Prostate gland (tissue), 2 donors: Measurements from ENCODE around the gene PLEKHH2. TPM values are rescaled to one million over a fixed set of nuclear protein-coding genes. Genes with fewer than 3 reads are reported as not detected.

Experiments used
- DNase-seq: peaks from one replicate; pipeline ENCODE4 v3.0.0-alpha.2; 2019; ENCODE audit warnings: low spot score
- H3K27ac ChIP-seq, 2 donors: fragments of 200-600 bp; sonication (generic); 2 replicates each; pipeline ENCODE4 v1.5.1; 2017 to 2019
- H3K27me3 ChIP-seq: fragments of 200-600 bp; sonication (generic); replicated peaks from 2 replicates; pipeline ENCODE4 v1.5.1; 2019; ENCODE audit not compliant: insufficient read depth
- H3K36me3 ChIP-seq, 2 donors: fragments of 200-600 bp; sonication (generic); 1 replicate in 1 of 2; 2 replicates in 1 of 2; pipeline versions ENCODE4 v1.5.1 to v1.8.1; 2017 to 2019
- H3K4me1 ChIP-seq: fragments of 200-600 bp; sonication (generic); replicated peaks from 2 replicates; pipeline ENCODE4 v1.5.1; 2019
- H3K4me3 ChIP-seq, 2 donors: fragments of 200-600 bp; sonication (generic); 2 replicates each; pipeline ENCODE4 v1.5.1; 2017 to 2019
- H3K9me3 ChIP-seq: fragments of 200-600 bp; sonication (generic); 2 replicates; pipeline ENCODE4 v1.5.1; 2017
- POLR2A ChIP-seq: fragments of 450-650 bp; IDR thresholded peaks from one replicate; pipeline ENCODE4 v1.6.1; 2016; ENCODE audit warnings: antibody characterized with exemption, mild to moderate bottlenecking
- POLR2AphosphoS5 ChIP-seq: sonication (generic); formaldehyde crosslinking; IDR thresholded peaks from one replicate; pipeline ENCODE4 v1.6.1; 2017; ENCODE audit warnings: antibody characterized with exemption
- WGBS: methylation state at CpG from one replicate; pipeline ENCODE4 v1.1.5; 2018; 5-methylcytosine and 5-hydroxymethylcytosine counted together
- intact Hi-C: fragments of 100-400 bp; cut with DNase I; formaldehyde crosslinking; loops from one replicate; pipeline ENCODE4 v1.14.2; 2022
- total RNA-seq, 2 donors: library from RNA; depleted of rRNA; stranded (reverse); fragments of >200 nt; gene quantifications; one replicate each; pipeline ENCODE4 v1.1.0, GENCODE V29; 2016
- TF ChIP-seq, protein P1 (sequence below), 4 experiments: fragments of 200-600 bp in 2 of 4; fragments of 450-650 bp in 2 of 4; sonication (generic) in 2 of 4; IDR thresholded peaks; 1 replicate in 3 of 4; 2 replicates in 1 of 4; pipeline ENCODE4 v1.5.1; 2016 to 2019; ENCODE audit warnings: antibody characterized with exemption in 4 of 4, mild to moderate bottlenecking in 2 of 4, moderate library complexity in 2 of 4

The PLEKHH2 gene
- total RNA-seq, 2 donors from 2014 or later = 5.9 to 25.2 TPM

GRCh38 chr2:43710866-43711265 is 73.8 kb downstream of the PLEKHH2 start:
- Histone ChIP-seq H3K27me3 (no peaks in the 10 kb centered on the region), H3K27ac (no peak overlapping the region), H3K4me3 (no peak overlapping the region), H3K4me1 (no peaks in the 10 kb centered on the region), H3K9me3 (no peaks in the 10 kb centered on the region), H3K36me3 (no peaks in the 10 kb centered on the region)
- TF ChIP-seq POLR2AphosphoS5 (no peak), POLR2A (no peak)
- TF ChIP-seq, protein P1, sequence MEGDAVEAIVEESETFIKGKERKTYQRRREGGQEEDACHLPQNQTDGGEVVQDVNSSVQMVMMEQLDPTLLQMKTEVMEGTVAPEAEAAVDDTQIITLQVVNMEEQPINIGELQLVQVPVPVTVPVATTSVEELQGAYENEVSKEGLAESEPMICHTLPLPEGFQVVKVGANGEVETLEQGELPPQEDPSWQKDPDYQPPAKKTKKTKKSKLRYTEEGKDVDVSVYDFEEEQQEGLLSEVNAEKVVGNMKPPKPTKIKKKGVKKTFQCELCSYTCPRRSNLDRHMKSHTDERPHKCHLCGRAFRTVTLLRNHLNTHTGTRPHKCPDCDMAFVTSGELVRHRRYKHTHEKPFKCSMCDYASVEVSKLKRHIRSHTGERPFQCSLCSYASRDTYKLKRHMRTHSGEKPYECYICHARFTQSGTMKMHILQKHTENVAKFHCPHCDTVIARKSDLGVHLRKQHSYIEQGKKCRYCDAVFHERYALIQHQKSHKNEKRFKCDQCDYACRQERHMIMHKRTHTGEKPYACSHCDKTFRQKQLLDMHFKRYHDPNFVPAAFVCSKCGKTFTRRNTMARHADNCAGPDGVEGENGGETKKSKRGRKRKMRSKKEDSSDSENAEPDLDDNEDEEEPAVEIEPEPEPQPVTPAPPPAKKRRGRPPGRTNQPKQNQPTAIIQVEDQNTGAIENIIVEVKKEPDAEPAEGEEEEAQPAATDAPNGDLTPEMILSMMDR (IDR thresholded peaks at IDR 0.05) = no peak
- intact Hi-C loops = no loop called here
- no peak for DNase-seq

GRCh38 chr2:43714164-43714563 is 77.1 kb downstream of the PLEKHH2 start:
- Histone ChIP-seq H3K4me3 (no peak overlapping the region), H3K9me3 (no peaks in the 10 kb centered on the region), H3K36me3 (no peaks in the 10 kb centered on the region), H3K4me1 (no peaks in the 10 kb centered on the region), H3K27ac (no peak overlapping the region), H3K27me3 (no peaks in the 10 kb centered on the region)
- TF ChIP-seq, protein P1 (IDR thresholded peaks at IDR 0.05) = no peak
- TF ChIP-seq POLR2A = no peak
- 33% methylated on average over 2 of the region's 2 CpGs for WGBS
- intact Hi-C loops = no loop called here
- no peak for DNase-seq

DNA sequence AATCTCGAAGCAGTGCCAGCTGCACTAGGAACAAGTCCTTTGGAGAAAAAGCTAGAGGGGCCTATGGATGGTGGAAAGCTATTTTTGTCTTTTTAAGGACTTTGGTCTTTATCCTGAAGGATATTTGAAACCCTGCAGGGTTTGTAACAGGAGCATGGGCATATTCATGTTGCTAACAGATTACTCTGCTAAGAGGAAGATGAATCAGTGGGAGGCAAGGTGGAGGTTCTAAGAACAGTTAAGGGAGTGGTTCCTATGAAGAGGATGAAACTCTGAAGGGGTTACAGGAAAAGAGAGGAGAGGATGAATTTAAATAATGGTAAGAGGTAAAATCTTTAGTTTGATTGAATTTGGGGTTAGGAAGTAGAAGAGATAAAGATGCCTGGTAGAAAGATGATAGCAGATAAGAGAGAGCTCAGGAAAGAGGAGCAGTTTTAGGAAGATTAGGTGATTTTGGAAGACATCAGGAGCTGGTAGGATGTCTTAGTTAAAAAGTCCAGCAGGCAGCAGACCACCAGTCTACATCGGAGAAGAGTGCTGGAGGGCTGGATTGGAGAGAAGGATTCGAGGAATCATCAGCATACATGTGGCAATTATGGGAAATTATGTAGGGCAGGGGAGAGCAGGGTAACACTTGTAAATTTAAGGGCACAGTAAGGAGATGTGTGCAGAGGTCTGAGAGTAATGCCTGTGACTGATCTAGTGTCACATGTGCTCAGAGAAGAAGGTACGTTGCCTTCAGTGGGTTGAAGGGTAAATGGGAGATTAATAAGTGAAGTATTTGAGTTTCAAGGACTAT is 78.4 kb downstream of the PLEKHH2 start:
- H3K27ac ChIP-seq = no peak overlapping the region
- H3K4me1 ChIP-seq = no peaks in the 10 kb centered on the region
- no peak overlapping the region for H3K4me3 ChIP-seq
- no peaks in the 10 kb centered on the region for H3K27me3 ChIP-seq
- no peak for DNase-seq
- TF ChIP-seq POLR2A (no peak), POLR2AphosphoS5 (no peak)
- TF ChIP-seq, protein P1 (IDR thresholded peaks at IDR 0.05) = no peak
- intact Hi-C loops = no loop called here
- 91% methylated on average over 4 of the region's 4 CpGs for WGBS
- no peaks in the 10 kb centered on the region for H3K36me3 ChIP-seq
- H3K9me3 ChIP-seq = no peaks in the 10 kb centered on the region

- Histone ChIP-seq H3K27ac (no peak overlapping the region), H3K4me1 (no peaks in the 10 kb centered on the region), H3K9me3 (no peaks in the 10 kb centered on the region), H3K27me3 (no peaks in the 10 kb centered on the region), H3K36me3 (no peaks in the 10 kb centered on the region), H3K4me3 (no peak overlapping the region)
- DNase-seq = no peak
- TF ChIP-seq POLR2A (no peak), POLR2AphosphoS5 (no peak)
- TF ChIP-seq, protein P1 (IDR thresholded peaks at IDR 0.05) = no peak
- intact Hi-C loops = no loop called here
These were observed 80.3 kb downstream of the PLEKHH2 start for GRCh38 chr2:43717322-43717721.

- no peak for DNase-seq
- Histone ChIP-seq H3K27ac (no peak overlapping the region), H3K4me3 (no peak overlapping the region), H3K4me1 (no peaks in the 10 kb centered on the region), H3K9me3 (no peaks in the 10 kb centered on the region), H3K27me3 (no peaks in the 10 kb centered on the region), H3K36me3 (no peaks in the 10 kb centered on the region)
- WGBS = 32% methylated on average over 5 of the region's 5 CpGs
- intact Hi-C loops = no loop called here
- TF ChIP-seq POLR2A (no peak), POLR2AphosphoS5 (no peak)
- TF ChIP-seq, protein P1 (IDR thresholded peaks at IDR 0.05) = no peak
These were observed 81.6 kb downstream of the PLEKHH2 start for GRCh38 chr2:43718530-43719124.
